ENCODE results near the gene SGSH.

DNA sequence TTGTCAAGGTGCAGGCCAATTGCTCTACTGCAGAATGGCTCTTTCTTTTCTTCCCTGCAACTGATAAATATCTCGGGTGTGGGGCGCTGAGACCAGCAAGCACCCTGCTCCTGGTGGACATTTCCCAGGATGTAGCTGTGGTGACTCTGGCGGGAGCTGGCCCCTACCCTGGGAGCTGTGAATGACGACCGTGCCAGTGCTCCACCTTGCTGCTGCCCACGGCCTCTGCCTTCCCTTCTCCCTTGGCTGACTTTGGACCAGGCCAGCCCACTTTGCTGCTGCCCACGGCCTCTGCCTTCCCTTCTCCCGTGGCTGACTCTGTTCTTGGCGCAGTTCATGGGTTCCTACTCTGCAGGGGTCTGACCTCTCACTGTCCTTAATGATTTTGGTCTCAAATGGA lies 34.2 kb downstream of the SGSH start:
- TF ChIP-seq, protein P1, sequence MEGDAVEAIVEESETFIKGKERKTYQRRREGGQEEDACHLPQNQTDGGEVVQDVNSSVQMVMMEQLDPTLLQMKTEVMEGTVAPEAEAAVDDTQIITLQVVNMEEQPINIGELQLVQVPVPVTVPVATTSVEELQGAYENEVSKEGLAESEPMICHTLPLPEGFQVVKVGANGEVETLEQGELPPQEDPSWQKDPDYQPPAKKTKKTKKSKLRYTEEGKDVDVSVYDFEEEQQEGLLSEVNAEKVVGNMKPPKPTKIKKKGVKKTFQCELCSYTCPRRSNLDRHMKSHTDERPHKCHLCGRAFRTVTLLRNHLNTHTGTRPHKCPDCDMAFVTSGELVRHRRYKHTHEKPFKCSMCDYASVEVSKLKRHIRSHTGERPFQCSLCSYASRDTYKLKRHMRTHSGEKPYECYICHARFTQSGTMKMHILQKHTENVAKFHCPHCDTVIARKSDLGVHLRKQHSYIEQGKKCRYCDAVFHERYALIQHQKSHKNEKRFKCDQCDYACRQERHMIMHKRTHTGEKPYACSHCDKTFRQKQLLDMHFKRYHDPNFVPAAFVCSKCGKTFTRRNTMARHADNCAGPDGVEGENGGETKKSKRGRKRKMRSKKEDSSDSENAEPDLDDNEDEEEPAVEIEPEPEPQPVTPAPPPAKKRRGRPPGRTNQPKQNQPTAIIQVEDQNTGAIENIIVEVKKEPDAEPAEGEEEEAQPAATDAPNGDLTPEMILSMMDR (IDR thresholded peaks at IDR 0.05) = no peak
- no peak for TF ChIP-seq POLR2A (IDR thresholded peaks at IDR 0.05)

Measured in suprapubic skin (tissue), 3 donors.